LNCaP clone FGC (cell line): ENCODE data around the gene PPFIA1.

Experiments used
- DNase-seq: peaks from one replicate; pipeline ENCODE4 v3.0.0-alpha.2; 2011; ENCODE audit warnings: low read depth
- H3K4me3 ChIP-seq: 2 replicates; pipeline ENCODE4 v1.5.1; 2011; ENCODE audit warnings: mild to moderate bottlenecking, low read depth, low read length, control low read depth
- TF ChIP-seq, protein P1 (sequence below): IDR thresholded peaks from 2 replicates; pipeline ENCODE4 v1.5.1; 2012; ENCODE audit warnings: mild to moderate bottlenecking; ENCODE audit not compliant: control insufficient read depth, insufficient read depth; ENCODE audit errors: extremely low read depth

The PPFIA1 gene

DNA sequence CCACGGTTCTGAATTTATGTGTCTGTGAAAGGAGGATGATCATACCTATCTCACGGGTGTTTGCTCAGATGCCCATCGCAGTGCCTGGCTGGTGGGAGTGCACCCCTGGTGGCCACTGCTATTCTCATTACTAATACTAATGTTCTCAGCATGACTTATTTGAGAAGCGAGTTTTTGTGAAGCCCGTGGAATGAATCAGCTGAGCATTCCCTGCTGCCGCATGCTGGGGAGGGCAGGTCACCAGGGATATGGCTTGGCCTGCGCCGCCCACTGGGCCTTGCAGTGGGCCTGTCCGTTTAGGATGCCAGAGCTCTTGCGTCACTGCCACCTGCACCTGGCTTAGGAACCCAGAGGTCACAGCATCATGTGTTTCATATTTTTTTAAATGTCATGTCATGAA, 144.7 kb downstream of the PPFIA1 start:
- no peak for DNase-seq
- TF ChIP-seq, protein P1, sequence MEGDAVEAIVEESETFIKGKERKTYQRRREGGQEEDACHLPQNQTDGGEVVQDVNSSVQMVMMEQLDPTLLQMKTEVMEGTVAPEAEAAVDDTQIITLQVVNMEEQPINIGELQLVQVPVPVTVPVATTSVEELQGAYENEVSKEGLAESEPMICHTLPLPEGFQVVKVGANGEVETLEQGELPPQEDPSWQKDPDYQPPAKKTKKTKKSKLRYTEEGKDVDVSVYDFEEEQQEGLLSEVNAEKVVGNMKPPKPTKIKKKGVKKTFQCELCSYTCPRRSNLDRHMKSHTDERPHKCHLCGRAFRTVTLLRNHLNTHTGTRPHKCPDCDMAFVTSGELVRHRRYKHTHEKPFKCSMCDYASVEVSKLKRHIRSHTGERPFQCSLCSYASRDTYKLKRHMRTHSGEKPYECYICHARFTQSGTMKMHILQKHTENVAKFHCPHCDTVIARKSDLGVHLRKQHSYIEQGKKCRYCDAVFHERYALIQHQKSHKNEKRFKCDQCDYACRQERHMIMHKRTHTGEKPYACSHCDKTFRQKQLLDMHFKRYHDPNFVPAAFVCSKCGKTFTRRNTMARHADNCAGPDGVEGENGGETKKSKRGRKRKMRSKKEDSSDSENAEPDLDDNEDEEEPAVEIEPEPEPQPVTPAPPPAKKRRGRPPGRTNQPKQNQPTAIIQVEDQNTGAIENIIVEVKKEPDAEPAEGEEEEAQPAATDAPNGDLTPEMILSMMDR, result no peak
- H3K4me3 ChIP-seq, result no peak overlapping the region

DNA sequence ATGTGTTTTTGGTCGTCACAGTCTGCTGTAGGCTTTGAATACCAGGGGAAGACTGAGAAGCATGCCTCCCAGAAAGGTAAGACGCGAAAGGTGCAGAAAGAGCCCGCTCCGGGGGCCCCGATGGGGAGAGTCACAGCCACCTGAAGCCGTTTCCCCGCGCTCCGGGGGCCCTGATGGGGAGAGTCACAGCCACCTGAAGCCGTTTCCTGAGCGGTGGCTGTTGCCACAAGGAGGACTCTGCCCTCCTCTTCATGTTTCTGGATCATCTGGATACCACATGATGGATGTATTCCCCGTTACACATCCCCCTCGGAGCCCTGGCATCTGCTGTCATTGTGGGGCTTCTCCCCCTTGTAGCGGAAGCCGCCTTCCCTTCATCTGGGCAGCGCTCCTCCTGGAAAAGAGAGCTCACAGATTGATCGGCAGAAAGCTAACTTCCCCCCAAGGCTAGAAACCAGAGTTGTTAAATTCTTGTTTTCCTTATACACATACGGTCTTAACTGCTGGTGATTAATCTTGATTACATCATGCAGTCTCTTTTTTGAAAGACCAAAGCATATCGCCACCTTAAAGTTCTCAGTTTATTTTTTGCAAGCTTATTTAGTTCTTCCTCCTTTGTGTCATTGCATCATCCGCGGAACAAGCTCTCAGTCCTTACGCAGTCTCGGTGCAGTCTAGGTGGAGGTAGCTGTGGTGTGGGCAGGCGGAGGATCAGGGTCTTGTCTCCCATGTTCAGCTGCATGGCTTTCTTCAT, 145.3 kb downstream of the PPFIA1 start:
- no peak overlapping the region for H3K4me3 ChIP-seq

DNA sequence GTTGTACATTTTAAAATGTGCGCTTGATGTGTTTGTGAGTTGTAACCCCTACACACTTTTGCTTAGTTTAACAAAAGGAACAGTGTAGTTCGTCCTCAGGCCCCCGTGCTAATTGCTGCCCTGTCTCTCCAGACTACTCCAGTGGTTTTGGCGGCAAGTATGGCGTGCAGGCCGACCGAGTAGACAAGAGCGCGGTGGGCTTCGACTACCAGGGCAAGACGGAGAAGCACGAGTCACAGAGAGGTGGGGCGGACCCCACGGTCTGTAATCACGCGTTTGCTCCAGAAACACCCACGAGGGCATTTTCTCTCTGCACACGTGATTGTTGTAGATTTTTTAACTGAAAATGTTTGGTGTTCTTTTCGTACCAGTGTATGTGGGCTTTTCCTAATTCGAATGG, 146.4 kb downstream of the PPFIA1 start:
- TF ChIP-seq, protein P1, result no peak
- no peak overlapping the region for H3K4me3 ChIP-seq
- DNase-seq, result no peak

More for the DNA sequence above, 145.3 kb downstream of the PPFIA1 start:
- no peak for DNase-seq
- TF ChIP-seq, protein P1, result no peak

DNA sequence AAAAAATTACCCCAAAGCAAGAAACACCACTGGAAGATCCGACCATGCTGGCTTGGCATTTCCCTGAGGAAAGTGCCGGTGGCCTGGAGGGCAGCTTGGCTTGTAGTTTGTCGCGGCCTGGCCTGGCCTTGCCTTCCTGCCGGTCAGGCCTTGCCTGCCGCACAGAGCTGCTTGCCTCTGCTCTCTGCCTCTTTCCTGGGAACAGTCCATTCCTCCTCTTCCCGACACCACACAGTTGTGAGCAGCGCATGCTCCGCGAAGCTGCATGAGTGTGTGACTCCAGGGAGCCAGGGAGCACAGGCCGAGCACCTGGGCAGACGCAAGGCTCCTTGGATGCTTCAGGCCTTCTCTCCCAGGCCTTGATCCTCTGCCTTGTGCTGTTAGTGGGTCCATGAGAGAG, 147.6 kb downstream of the PPFIA1 start:
- no peak overlapping the region for H3K4me3 ChIP-seq
- TF ChIP-seq, protein P1, result no peak
- no peak for DNase-seq

DNA sequence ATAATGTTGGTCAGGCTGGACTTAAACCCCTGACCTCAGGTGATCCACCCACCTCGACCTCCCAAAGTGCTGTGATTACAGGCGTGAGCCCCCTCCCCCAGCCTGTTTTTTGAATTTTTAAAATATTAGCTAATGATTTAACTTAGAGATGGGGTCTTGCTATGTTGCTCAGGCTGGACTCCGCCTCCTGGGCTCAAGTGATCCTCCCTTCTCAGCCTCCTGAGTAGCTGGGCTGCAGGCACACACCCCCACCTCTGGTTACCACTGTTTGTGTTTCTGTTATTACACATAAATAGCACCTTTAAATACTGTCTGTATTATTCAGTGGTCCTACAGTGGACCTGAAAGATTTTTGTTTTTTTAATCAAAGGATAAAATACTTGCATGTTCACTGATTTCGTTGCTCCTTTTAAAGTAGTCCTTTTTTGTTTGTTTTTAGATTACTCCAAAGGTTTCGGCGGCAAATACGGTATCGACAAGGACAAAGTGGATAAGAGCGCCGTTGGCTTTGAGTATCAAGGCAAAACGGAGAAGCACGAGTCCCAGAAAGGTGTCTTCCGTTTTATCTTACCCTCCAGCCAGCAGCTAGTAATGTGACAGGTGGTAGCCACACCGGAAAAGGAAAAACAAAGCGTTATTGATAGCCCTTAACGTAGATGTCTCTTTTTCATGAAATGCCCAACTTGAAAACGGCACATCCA, 149.0 kb downstream of the PPFIA1 start:
- no peak overlapping the region for H3K4me3 ChIP-seq
- DNase-seq, result no peak
- TF ChIP-seq, protein P1, result no peak

DNA sequence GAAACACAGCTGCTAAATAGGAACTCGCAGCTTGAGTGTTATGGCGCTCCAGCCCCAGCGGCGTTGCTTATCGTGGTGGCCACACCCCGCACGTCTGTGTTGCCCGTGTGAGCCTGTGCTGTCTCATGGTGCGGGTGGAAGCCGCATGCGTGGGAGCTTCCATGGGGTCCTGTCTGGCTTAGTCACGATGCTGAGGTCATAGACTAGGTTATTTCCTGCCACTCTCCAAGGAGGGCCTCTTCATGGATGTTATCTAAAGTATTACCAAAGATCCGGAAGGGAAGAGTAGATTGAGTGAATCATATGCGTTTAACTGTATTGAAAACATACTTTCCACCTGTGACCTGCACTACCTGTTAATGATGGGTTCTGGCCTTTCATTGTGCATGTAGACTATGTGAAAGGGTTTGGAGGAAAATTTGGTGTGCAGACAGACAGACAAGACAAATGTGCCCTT, 149.5 kb downstream of the PPFIA1 start:
- no peak for DNase-seq
- H3K4me3 ChIP-seq, result no peak overlapping the region
- TF ChIP-seq, protein P1, result no peak
